Chondrocyte (in vitro differentiated cells): ENCODE measurements around the gene RXRA. TPM values are rescaled to one million over a fixed set of nuclear protein-coding genes. Genes with fewer than 3 reads are reported as not detected.

Experiments
- DNase-seq: peaks from one replicate; pipeline ENCODE4 v3.0.0; 2021; ENCODE audit warnings: mixed read lengths, low spot score
- H3K27ac Mint-ChIP-seq: one replicate; pipeline ENCODE4 v1.8.0; 2021; ENCODE audit warnings: mild to moderate bottlenecking, moderate library complexity, mixed read lengths; ENCODE audit not compliant: unreplicated experiment
- H3K27me3 Mint-ChIP-seq: 2 replicates; pipeline ENCODE4 v1.8.0; 2021; ENCODE audit warnings: low read depth, mixed read lengths
- H3K36me3 Mint-ChIP-seq: 2 replicates; pipeline ENCODE4 v1.8.0; 2021; ENCODE audit warnings: low read depth, mixed read lengths
- H3K4me1 Mint-ChIP-seq: 2 replicates; pipeline ENCODE4 v1.8.0; 2021; ENCODE audit warnings: low read depth, mild to moderate bottlenecking, mixed read lengths
- H3K4me3 Mint-ChIP-seq: one replicate; pipeline ENCODE4 v1.8.0; 2021; ENCODE audit warnings: mild to moderate bottlenecking, moderate library complexity, mixed read lengths; ENCODE audit not compliant: unreplicated experiment
- H3K9me3 Mint-ChIP-seq: 2 replicates; pipeline ENCODE4 v1.8.0; 2021; ENCODE audit warnings: low read depth, mixed read lengths
- total RNA-seq: library from RNA; stranded (reverse); gene quantifications from 3 replicates; pipeline ENCODE4 v1.2.1, GENCODE V29; 2021
- TF ChIP-seq, protein P1 (sequence below): fragments of 200-600 bp; sonication (generic); IDR thresholded peaks from 2 replicates; pipeline ENCODE4 v1.5.0; 2021; ENCODE audit warnings: antibody characterized with exemption, mild to moderate bottlenecking, moderate library complexity

RXRA gene
- total RNA-seq, 1 donor from 2014 or later, result 27.3 TPM

DNA sequence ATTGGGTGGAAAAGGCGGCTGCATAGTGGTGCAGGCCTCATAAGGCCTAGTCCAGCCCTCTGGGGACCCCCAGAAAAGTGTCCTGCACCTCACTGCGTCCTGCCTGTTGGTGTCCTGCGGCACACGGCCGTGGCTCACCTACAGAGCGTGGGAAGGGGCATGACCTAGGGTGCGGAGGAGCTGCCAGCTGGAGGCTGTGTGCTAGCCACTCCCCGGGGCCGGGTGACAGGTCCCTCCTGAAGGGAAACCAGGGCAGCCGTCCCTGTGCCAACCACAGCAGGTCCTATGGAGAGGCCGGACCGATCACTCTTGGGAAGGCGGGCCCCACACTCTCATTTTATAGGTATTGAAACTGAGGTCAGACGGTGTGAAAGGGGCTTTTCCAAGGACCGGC, 150.7 kb downstream of the RXRA start:
- TF ChIP-seq, protein P1, sequence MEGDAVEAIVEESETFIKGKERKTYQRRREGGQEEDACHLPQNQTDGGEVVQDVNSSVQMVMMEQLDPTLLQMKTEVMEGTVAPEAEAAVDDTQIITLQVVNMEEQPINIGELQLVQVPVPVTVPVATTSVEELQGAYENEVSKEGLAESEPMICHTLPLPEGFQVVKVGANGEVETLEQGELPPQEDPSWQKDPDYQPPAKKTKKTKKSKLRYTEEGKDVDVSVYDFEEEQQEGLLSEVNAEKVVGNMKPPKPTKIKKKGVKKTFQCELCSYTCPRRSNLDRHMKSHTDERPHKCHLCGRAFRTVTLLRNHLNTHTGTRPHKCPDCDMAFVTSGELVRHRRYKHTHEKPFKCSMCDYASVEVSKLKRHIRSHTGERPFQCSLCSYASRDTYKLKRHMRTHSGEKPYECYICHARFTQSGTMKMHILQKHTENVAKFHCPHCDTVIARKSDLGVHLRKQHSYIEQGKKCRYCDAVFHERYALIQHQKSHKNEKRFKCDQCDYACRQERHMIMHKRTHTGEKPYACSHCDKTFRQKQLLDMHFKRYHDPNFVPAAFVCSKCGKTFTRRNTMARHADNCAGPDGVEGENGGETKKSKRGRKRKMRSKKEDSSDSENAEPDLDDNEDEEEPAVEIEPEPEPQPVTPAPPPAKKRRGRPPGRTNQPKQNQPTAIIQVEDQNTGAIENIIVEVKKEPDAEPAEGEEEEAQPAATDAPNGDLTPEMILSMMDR, result no peak
- no peaks in the 10 kb centered on the region for H3K27me3 Mint-ChIP-seq
- H3K36me3 Mint-ChIP-seq, result no peaks in the 10 kb centered on the region
- H3K27ac Mint-ChIP-seq, result no peak overlapping the region
- H3K4me1 Mint-ChIP-seq, result peaks cover 34% of the 10 kb centered on the region
- no peak for DNase-seq
- no peak overlapping the region for H3K4me3 Mint-ChIP-seq
- H3K9me3 Mint-ChIP-seq, result no peaks in the 10 kb centered on the region

DNA sequence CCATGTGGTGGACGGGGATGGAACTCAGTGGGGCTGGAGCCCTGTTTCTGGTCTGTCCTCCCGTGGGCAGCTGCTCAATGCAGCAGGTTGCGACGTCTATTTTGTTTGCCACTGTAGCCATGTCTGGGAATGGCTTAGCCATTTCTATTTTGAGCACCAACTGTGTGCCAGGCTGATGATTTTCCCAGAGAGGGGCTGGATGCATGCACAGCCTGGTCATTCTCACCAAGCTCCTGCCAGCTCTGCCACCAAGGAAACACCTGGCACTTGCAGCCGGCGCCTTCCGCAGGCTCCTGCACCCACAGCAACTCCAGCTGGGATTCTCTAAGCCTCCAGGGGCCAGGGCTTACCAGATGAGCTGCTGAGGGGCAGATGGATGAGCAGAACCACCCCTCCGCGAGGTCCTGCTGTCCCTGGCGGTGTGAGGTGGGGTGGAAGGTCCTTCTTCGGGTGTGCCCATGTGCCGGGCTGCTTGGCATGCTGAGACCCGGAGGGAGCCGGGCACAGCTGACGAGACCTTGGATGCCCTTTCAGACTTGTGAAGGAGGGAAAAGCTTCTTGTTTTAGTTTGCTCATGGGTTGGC, 151.2 kb downstream of the RXRA start:
- no peaks in the 10 kb centered on the region for H3K27me3 Mint-ChIP-seq
- H3K4me3 Mint-ChIP-seq, result no peak overlapping the region
- H3K4me1 Mint-ChIP-seq, result peaks cover 34% of the 10 kb centered on the region
- no peaks in the 10 kb centered on the region for H3K36me3 Mint-ChIP-seq
- DNase-seq, result no peak
- no peaks in the 10 kb centered on the region for H3K9me3 Mint-ChIP-seq
- no peak overlapping the region for H3K27ac Mint-ChIP-seq
- TF ChIP-seq, protein P1, result no peak

DNA sequence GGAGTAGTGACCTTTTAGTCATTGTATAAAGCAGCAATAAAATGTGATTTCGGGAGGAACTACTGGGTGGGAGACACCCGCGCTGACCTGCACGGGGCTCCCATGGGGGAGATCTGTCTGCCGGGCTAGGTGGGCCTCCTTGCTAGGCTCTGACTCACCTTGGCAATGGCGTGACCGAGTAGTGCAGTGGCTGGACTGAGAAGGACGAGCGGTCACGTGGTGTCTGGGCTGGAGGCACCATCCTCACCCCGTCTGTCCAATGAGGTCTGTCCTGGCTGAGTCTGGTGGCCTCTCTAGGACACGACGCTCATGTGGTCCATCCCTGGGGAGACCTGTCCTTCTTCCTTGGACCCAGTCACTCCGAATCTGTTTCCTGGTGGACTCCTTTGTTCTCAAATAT, 151.7 kb downstream of the RXRA start:
- peaks cover 34% of the 10 kb centered on the region for H3K4me1 Mint-ChIP-seq
- TF ChIP-seq, protein P1, result no peak
- no peaks in the 10 kb centered on the region for H3K9me3 Mint-ChIP-seq
- no peak overlapping the region for H3K4me3 Mint-ChIP-seq
- H3K27ac Mint-ChIP-seq, result no peak overlapping the region
- no peaks in the 10 kb centered on the region for H3K27me3 Mint-ChIP-seq
- no peaks in the 10 kb centered on the region for H3K36me3 Mint-ChIP-seq
- DNase-seq, result no peak

DNA sequence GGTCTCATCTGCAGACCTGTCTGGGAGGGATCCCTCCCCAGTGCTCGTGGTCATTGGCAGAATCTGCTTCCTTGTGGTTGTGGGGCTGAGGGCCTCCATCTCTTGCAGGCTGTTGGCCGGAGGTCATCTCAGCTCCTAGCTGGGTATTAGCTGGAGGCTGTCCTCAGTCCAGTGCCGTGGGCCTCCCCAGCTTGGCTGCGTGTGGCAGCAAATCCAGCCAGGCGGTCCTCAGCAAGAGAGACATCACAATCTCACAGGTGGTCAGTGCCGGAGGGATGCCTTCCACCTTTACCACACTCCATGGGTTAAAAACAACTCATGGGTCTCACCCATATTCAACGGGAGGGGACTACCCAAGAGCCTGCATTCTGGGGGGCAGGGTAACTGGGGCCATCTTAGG, 155.5 kb downstream of the RXRA start:
- Mint-ChIP-seq H3K4me3 (no peak overlapping the region), H3K27ac (no peak overlapping the region), H3K36me3 (no peaks in the 10 kb centered on the region), H3K27me3 (no peaks in the 10 kb centered on the region), H3K9me3 (no peaks in the 10 kb centered on the region), H3K4me1 (peaks cover 6% of the 10 kb centered on the region)
- no peak for DNase-seq
- TF ChIP-seq, protein P1, result no peak

DNA sequence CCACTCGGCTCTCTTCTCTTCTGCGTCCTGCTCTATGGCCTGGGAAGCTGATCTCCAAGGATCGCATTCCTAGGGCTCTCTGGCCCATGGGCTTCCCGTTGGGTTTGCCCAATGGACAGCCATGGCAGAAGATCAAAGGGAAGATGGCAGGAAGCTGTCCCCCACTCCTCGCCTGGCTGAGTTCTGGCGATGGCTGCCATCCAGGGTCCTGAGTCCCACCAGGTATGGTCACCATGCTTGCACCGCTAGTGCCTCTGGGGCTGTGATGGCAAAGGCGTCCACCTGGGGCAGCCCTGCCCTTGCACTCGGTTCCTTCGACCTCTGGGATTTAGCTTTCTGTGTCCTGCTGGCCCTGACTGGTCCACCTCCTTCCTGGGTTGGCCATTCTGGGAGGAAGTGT, 156.0 kb downstream of the RXRA start:
- no peaks in the 10 kb centered on the region for H3K36me3 Mint-ChIP-seq
- TF ChIP-seq, protein P1, result no peak
- no peak overlapping the region for H3K27ac Mint-ChIP-seq
- H3K27me3 Mint-ChIP-seq, result no peaks in the 10 kb centered on the region
- no peaks in the 10 kb centered on the region for H3K9me3 Mint-ChIP-seq
- no peak overlapping the region for H3K4me3 Mint-ChIP-seq
- no peak for DNase-seq
- peaks cover 6% of the 10 kb centered on the region for H3K4me1 Mint-ChIP-seq
